ENCODE data around the gene H1-8. TPM values are rescaled to one million over a fixed set of nuclear protein-coding genes. Genes with fewer than 3 reads are reported as not detected.

The H1-8 gene
- total RNA-seq, 1 donor from 2014 or later, result not detected

- no peak within 1 kb of the TSS for H3K4me3 ChIP-seq
- intact Hi-C loops (cut with micrococcal nuclease), result no loop called here
- no peak for DNase-seq
- H3K4me1 ChIP-seq, result peaks cover 10% of the 10 kb centered on the region
- H3K27me3 ChIP-seq (ENCODE audit: low read depth), result no peaks in the 10 kb centered on the region
- H3K9me3 ChIP-seq (replicated peaks), result no peaks in the 10 kb centered on the region
- H3K36me3 ChIP-seq, result no peaks in the 10 kb centered on the region
- TF ChIP-seq CTCF (IDR thresholded peaks at IDR 0.05; ENCODE audit: borderline replicate concordance), result no peak
- H3K27ac ChIP-seq (replicated peaks), result no peak within 1 kb of the TSS
Measured at GRCh38 chr3:129528589-129529100, 14.3 kb upstream of the H1-8 start, which contains the start of gene RHO. Gene RHO, plus strand, starts transcription at chr3:129528639. Its CDS starts 95 bp downstream, at chr3:129528734.

- H3K9me3 ChIP-seq (replicated peaks), result no peaks in the 10 kb centered on the region
- peaks cover 10% of the 10 kb centered on the region for H3K4me1 ChIP-seq
- peak overlapping the region; percentile 8 for H3K27ac ChIP-seq (replicated peaks)
- DNase-seq, result no peak
- H3K4me3 ChIP-seq, result no peak overlapping the region
- H3K27me3 ChIP-seq (ENCODE audit: low read depth), result no peaks in the 10 kb centered on the region
- TF ChIP-seq CTCF (IDR thresholded peaks at IDR 0.05; ENCODE audit: borderline replicate concordance), result no peak
- intact Hi-C loops (cut with micrococcal nuclease), result no loop called here
- H3K36me3 ChIP-seq, result no peaks in the 10 kb centered on the region
Measured at GRCh38 chr3:129529436-129530210, 13.4 kb upstream of the H1-8 start.

- Histone ChIP-seq H3K36me3 (no peaks in the 10 kb centered on the region), H3K4me3 (no peak overlapping the region), H3K9me3 (replicated peaks) (no peaks in the 10 kb centered on the region), H3K4me1 (peaks cover 10% of the 10 kb centered on the region), H3K27ac (replicated peaks) (peak overlapping the region; percentile 8), H3K27me3 (ENCODE audit: low read depth) (no peaks in the 10 kb centered on the region)
- DNase-seq, result no peak
- TF ChIP-seq CTCF (IDR thresholded peaks at IDR 0.05; ENCODE audit: borderline replicate concordance), result no peak
- intact Hi-C loops (cut with micrococcal nuclease), result no loop called here
Measured at GRCh38 chr3:129530251-129530791, 12.7 kb upstream of the H1-8 start.

- Histone ChIP-seq H3K27me3 (ENCODE audit: low read depth) (no peaks in the 10 kb centered on the region), H3K9me3 (replicated peaks) (no peaks in the 10 kb centered on the region), H3K4me1 (peaks cover 10% of the 10 kb centered on the region), H3K36me3 (no peaks in the 10 kb centered on the region), H3K27ac (replicated peaks) (no peak overlapping the region), H3K4me3 (no peak overlapping the region)
- no peak for DNase-seq
- intact Hi-C loops (cut with micrococcal nuclease), result no loop called here
- TF ChIP-seq CTCF (IDR thresholded peaks at IDR 0.05; ENCODE audit: borderline replicate concordance), result no peak
Measured at GRCh38 chr3:129530821-129531220, 12.2 kb upstream of the H1-8 start.

- no peak for TF ChIP-seq CTCF (IDR thresholded peaks at IDR 0.05; ENCODE audit: borderline replicate concordance)
- Histone ChIP-seq H3K4me1 (peaks cover 10% of the 10 kb centered on the region), H3K36me3 (no peaks in the 10 kb centered on the region), H3K4me3 (no peak overlapping the region), H3K27ac (replicated peaks) (no peak overlapping the region), H3K27me3 (ENCODE audit: low read depth) (no peaks in the 10 kb centered on the region), H3K9me3 (replicated peaks) (no peaks in the 10 kb centered on the region)
- DNase-seq, result no peak
- intact Hi-C loops (cut with micrococcal nuclease), result no loop called here
Measured at GRCh38 chr3:129531699-129532098, 11.3 kb upstream of the H1-8 start.
